NCI-H2107 (cell line): ENCODE data around the gene SOD2.
"Not testable (repeated sequence)": the region's sequence is repeated elsewhere in the genome, so short reads cannot be mapped to it uniquely, and the experiment has no call there.

Experiments
- DNase-seq: peaks from one replicate; lab custom pipeline; 2025; lab: John Stamatoyannopoulos, UW

The SOD2 gene

DNA sequence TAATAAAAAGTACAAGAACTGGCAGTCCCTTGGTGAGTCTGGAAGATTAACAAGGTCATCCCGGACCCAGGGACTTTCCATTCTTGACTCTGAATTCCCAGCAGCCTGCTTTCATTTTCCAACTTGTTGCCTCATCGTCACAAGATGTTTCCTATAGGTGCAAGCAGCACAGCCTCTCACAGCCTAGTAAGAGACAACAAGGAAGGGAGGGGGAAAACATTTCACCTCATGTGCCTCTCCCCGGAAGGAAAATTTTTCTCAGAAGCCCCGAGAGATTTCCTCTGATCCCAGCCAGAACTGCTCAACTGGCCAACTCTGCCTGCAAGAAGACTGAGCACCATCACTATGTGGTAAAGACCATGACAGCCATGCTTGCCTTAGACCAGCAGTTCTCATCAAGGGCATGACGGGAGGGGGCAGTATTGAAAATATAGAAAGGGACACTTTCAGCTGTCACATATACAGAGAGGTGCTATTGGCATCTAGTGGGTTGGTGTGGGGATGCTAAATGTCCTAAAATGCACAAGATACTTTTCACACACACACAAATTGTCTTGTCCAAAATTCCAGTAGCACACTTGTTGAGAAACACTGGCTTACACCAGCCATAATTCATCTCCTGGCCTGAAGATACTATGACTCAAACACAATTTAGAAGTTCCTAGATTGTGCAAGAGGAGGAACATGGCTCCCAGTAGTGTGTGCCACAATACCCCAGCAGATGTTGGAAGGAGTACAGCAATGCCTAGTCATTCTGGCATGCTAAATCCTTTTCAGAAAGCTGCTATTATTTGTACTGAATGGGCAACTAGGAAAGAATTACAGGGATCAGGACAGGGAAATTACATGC is 23.4 kb upstream of the SOD2 start:
- DNase-seq: no peak

DNA sequence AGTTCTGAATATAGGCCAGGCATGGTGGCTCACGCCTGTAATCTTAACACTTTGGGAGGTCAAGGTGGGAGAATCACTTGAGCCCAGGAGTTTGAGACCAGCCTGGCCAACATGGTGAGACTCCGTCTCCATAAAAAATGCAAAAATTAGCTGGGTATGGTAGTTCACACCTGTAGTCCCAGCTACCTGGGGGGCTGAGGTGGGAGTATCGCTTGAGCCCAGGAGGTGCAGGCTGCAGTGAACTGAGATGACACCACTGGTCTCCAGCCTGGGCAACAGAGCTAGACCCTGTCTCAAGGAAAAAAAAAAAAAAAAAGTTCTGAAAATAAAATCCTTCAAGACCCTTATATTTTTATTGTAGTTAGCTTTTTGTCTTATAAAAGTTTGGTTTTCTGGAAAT is 22.6 kb upstream of the SOD2 start:
- DNase-seq: no peak

DNA sequence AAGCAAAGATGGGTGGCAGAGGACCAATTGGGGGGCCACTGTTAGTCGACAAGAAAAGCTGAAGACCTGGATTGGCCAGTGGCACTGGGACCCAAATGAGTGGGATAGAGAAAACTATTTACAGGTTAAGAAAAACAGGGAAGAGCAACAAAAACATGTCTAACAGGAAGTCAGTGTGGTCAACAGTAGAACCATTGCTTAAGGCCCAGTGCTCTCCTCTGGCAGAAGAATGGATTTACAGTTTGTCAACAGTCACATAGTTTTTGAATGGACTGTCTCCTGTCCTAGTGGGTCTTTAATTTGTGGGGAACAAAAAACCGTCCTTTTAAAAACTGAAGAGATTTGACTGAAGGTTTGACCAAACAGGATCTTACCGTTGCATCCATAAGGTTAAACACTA is 22.1 kb upstream of the SOD2 start:
- DNase-seq: no peak

DNA sequence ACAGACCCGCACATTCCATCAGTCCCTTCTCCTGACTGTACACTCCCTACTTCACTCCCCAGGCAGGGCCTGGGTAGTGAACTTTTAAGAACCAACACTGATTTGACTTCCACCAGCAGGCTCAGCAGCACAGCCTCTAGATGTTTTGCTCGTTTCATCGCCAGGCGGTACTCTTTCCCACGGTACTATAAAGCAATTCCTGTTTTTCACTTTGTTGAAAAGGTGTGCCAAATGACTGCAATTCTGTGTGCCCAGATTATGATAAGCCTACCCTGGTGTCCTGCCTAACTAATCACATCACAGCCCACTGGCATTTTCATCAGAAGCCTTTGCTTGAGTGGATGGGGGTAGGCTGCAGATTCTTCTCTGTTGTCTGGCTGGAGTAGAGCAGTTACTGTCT is 21.4 kb upstream of the SOD2 start:
- no peak for DNase-seq

DNA sequence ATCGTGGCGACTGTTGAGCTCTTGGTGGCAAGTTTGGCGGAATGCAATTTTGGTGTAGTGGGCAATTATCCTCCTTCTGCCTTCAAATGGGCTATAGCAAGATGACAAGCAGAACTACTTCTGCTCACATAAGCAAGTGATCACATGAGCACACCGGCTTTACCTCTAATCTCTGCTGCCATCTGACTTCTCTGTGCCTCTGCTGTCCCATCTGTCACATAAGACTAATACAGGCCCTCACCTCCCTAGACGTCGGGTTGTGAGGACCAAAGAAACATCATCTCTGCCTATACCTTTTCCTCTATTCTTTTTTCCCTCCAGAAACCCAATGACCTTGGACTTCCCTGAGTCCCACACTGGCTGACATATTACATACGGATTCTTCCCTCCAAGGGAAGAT is 20.9 kb upstream of the SOD2 start:
- DNase-seq: no peak

DNA sequence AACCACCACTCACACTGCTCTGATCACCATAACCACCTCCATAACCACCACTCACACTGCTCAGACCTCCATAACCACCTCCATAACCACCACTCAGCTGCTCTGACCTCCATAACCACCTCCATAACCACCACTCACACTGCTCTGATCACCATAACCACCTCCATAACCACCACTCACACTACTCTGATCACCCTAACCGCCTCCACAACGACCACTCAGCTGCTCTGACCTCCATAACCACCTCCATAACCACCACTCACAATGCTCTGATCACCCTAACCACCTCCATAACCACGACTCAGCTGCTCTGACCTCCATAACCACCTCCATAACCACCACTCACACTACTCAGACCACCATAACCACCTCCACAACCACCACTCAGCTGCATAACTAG is 19.3 kb upstream of the SOD2 start:
- not testable (repeated sequence) for DNase-seq

DNA sequence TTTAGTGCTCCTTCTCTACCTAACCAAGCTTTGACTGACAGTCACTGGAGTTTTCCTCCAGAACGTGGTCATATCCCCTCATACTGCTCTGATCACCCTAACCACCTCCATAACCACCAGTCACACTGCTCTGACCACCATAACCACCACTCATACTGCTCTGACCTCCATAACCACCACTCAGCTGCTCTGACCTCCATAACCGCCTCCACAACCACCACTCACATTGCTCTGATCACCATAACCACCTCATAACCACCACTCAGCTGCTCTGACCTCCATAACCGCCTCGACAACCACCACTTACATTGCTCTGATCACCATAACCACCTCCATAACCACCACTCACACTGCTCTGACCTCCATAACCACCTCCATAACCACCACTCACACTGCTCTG is 17.6 kb upstream of the SOD2 start:
- not testable (repeated sequence) for DNase-seq

DNA sequence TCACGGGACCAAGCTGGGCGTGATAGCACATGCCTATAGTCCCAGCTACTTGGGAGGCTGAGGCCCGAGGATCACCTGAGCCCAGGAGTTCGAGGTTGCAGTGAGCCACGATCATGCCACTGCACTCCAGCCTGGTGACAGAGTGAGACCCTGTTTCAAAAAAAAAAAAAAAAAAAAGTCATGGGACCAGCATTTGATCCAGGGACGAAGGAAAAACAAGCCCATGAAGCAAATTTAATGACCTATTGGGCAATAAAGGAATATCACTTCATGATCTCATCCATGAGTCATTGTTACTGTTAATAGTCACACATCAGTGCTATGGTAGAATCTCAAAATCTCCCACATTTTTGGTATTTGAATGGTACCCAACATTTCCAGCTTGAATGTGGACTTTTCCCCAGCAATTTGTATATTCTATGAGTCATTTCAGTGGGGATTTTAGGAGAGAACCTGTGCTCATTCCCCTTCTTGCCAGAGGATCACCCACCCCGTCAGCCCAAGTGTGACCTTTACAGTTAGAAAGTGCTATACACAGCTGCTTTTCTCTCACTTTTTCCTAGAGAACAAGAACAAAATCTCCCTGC is 8.5 kb upstream of the SOD2 start:
- no peak for DNase-seq

DNA sequence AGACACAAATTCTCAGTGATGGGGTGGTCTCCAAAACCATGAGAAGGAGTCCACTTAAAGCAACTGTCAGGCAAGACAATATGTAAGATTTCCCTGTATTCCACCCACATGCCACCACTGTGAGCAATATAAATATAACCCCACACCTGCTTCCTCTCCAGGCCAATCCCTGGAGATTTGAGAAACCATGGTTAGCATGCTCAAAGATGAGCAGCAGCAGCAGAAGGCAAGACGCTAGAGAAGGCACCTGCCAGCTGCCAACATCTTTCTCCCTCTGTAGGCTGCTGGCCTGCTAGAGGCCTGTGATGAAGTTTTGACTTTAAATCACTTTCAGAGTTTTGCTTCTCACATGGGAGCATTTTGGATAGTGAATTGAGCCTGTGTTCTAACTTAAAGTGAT is 7.9 kb upstream of the SOD2 start:
- DNase-seq: no peak

DNA sequence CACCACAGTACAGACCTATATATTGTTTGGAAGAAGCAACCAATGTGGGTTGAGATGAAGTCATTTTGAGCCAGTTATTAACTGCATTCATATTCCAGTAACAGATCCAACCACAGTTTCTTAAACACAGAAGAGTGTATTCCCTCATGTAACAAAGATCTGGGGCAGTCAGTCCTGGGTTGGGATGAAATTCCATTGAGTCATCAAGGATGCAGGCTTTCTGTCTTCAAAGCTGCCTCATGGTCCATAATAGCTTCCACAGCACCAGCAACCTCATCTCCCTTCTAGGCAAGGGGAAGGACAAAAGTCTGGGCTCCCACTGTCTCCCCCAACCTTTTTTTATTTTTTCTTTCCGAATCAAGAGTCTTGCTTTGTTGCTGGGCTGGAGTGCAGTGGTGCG is 2.9 kb upstream of the SOD2 start:
- DNase-seq: no peak

DNA sequence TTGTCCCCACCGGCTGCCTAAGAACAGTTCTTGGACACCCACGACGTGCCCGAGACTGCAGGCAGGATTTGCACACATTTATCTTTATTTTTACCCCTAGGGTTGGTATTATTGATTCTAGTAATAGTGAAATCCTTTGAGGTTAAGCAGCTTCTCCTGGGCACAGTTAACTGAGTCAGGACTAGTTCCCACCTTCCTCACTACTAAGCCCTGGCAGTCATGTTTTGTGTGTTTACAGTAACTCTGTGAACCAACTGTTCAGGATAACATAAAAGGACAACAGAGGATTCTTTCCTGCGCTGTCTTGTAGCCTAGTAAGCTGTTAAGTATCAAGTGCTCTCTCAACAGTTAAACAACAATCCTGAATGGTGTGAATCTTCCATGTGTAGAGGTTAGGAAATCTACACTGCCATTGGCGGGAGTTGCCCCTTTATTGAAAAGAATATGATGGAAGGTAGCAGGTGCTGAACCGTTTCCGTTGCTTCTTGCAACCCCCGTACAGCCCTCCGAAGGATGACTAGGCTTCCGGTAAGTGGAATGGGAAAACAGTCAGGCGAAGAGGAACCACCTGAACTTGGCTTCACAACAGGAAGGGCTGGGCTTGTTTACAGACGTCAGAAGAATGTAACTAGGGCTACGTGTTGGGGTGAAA is 979 bp upstream of the SOD2 start:
- DNase-seq: no peak

DNA sequence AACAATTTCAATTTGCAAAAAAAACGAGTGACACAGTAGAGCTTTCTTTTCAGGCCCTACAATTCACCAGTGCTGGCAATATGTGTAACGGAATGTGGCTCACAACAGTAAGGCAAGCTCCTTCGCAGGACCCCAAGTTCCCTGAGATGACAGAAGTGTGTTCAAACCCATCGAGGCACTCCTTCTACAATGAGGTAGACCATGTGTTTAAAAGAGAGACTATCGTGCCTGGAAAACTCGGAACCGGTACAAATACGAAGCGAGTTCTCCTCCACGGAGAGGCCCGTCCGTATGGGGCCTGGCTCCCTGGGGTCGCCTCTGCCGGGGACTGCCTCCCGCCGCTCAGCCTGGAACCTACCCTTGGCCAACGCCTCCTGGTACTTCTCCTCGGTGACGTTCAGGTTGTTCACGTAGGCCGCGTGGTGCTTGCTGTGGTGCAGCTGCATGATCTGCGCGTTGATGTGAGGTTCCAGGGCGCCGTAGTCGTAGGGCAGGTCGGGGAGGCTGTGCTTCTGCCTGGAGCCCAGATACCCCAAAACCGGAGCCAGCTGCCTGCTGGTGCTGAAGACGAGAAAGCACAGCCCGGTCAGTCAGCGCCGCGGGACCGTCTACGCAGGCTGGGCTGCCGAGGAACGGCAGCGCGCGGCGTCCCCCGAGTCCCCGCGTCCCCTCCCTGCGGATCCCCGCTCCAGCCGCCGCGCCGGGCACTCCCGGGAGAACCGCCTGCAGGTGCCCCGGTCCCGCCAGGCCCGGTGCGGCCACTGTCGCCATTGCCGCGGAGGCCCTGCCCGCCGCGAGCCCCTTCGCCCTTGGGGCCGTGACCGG is 526 bp downstream of the SOD2 start:
- peak; percentile 40 for DNase-seq

DNA sequence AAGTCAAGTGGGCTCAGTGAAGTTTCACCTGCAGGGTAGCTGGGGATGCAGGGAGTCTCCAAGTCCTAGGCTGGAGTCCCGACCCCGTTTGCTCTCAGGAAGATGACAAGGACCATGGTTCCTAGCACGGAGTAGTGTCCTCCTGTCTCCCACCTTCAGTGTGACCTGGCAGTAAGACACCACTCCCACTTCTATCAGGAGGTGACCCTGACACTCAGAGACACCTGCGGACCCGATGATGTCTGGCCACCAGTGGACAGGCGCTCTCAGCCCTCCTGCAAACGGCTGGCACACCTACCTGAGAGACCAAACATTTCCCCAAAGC is 1.1 kb downstream of the SOD2 start:
- DNase-seq: no peak

DNA sequence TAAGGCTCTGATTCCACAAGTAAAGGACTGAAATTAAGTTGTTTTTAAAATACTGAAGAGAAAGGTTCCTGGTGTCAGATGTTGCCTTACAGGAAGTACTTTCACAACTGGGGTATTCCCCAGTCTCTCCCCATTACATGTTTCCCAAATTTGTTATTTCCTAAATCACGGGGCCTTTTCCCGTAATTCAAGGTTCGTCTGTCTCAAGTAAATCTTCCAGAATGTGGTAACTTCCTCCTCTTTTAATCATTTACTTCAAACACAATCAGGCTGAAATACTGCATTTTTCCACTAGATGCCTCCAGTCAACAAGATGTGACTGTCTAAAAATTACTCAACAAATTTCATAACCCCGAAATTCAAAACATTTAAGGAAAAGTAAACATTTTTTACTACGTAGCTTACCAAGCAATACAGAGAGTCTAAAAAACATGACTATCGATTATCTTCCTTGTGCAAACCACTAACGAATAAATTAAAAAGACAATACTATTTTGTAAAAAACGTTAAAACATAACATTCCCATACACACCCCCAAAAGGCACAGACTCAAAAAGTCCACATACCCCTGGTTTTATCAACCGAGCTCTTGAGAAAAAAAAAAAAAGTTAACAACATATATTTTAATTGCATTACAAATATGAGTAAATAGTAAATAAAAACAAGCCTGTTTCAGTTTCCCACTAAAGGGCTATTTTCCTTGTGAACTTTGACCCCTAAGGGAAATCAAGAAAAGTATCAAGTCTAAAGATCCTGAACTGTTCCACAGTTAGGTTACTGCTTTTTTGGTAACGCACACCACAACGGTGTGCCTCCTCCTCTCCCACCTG is 1.7 kb downstream of the SOD2 start:
- no peak for DNase-seq

DNA sequence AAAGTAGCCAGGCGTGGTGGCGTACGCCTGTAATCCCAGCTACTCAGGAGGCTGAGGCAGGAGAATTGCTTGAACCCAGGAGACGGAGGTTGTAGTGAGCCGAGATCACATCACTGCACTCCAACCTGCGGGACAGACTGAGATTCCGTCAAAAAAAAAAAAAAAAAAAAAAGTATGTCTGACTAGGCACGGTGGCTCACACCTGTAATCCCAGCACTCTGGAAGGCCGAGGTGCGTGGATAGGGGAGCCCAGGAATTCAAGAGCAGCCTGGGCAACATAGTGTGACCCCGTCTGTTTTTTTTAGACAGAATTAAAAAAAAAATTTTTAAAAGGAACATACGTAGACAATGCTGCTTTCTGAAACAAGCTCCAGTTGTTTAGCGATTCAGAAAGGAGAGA is 2.9 kb downstream of the SOD2 start:
- DNase-seq: not testable (repeated sequence)

DNA sequence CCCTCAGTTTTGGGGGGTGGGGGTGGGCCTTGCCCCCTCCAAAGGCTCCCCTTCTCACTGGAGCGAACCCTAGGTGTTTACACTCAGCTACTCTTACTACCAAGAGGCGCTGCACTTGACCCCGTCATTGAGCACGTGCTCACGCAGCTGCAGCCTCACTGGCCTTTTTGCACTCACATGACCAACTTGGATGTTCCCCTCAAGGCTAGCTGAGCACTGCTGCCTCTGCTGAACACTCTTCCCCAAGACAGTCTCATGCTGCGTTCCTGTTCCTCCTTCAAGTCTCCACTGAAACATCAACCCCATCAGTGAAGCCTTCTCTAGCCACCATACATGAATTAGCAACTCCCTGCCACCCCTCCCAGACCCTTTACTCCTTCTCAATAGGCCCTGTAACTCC is 4.0 kb downstream of the SOD2 start:
- DNase-seq: no peak

DNA sequence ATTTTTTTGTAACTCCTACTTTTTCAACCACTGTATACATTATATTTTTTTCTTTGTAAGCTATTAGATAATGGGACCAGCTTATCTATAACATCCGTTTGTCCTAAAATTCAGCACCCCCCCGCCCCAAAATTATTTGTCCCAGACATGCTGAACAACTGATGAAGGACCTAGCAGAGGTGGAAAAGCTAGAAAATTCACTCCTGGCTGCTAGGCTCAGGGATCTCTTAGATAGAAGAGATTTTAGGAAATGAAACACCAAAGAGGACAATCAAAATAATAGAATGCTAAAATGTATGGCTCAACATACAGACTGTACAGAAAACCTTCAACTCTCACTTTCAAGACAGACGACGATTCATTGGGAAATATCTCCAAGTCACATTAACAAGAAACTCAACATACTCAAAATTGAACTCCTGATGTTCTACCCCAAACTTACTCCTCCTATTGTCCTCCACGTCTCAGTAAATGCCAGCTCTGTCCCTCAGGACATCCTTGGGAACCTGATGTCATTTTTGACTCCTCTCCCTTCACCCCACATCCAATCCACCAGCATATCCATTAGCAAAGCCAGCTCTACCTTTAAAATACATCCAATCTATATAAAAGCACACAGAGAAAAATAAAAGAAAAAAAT is 4.7 kb downstream of the SOD2 start:
- DNase-seq: no peak

DNA sequence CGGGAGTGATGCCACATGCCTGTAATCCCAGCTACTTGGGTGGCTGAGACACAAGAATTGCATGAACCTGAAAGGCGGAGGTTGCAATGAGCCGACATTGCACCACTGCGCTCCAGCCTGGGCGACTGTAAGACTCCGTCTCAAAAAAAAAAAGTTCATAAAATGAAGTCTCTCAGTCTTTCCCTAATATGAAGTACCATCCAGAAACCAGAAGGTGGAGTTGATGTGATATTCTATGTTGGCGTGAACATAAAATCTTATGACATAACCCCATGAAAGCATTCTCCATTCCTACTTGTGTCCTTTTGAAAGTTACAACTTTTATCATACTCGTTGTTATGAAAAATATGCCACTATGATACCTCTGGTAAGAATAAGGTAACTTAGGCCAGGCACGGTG is 5.7 kb downstream of the SOD2 start:
- no peak for DNase-seq

DNA sequence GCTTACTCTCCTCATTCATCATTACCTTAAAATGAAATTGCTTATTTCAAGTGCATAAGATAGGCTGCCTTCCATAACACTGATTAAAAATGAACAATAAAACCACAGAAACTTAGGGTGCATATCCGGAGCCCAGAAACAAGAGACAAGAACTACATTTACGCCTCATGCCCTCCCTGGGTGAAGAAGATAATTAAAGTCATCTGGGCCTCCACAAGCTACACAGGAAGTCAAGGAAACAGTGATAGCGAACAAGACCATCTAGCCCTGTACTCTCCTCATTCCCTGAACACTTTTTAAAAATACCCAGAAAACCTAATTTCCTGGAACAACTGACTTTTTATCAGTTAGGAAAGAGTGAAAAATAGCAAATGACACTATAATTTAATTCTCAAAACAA is 6.3 kb downstream of the SOD2 start:
- no peak for DNase-seq

DNA sequence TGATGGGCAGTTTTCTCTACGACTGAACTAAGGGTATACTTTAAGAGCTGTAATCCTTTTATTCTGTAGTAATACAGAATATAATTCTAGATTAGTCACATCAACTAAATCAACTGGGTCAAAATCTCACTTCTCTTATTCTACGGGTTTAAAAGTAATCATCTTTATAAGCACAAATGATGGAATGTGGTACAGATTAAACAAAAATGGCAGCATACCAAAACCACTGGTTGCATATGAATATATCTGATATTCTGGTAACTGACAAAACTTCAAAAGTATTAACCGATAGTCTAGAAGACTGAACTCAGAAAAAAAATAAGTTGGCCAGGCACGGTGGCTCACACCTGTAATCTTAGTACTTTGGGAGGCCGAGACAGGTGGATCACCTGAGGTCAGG is 7.0 kb downstream of the SOD2 start:
- DNase-seq: no peak

DNA sequence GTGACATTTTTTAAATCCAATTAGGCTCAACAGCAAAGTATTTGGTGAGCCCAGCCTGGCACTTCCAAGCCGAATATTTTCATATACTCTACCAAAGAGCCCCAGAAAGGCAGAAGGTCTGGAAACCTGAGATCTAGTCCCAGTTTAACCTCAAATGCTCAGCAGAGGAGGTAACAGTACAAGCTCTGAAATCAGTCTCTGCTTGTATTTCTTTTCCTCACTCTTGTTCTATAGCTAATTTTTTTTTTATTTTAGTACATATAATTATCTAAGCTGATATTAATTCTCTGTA is 9.1 kb downstream of the SOD2 start:
- no peak for DNase-seq

DNA sequence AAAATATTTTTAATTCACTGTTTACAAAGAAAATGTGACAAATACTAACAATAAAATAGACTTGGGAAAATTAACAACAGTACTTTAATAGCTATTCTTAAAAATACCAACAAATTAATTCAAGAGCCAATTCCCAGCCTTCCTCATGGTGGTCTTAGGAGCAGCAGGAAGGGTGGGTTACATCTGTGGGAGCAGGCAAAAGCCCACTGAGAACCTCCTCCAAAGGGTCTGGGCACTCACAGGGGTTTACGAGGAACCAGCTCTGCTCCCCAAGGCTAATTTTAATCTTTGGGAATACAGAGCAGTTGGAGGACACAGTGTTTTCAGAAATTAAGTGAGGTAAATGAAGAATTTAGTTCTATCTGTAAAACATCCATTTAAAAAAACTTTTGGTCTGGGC is 10.2 kb downstream of the SOD2 start:
- DNase-seq: no peak
